ENCODE measurements around the gene FARS2. TPM values are rescaled to one million over a fixed set of nuclear protein-coding genes. Genes with fewer than 3 reads are reported as not detected.

Gene FARS2
- total RNA-seq, 1 donor from 2014 or later: 11.8 TPM

DNA sequence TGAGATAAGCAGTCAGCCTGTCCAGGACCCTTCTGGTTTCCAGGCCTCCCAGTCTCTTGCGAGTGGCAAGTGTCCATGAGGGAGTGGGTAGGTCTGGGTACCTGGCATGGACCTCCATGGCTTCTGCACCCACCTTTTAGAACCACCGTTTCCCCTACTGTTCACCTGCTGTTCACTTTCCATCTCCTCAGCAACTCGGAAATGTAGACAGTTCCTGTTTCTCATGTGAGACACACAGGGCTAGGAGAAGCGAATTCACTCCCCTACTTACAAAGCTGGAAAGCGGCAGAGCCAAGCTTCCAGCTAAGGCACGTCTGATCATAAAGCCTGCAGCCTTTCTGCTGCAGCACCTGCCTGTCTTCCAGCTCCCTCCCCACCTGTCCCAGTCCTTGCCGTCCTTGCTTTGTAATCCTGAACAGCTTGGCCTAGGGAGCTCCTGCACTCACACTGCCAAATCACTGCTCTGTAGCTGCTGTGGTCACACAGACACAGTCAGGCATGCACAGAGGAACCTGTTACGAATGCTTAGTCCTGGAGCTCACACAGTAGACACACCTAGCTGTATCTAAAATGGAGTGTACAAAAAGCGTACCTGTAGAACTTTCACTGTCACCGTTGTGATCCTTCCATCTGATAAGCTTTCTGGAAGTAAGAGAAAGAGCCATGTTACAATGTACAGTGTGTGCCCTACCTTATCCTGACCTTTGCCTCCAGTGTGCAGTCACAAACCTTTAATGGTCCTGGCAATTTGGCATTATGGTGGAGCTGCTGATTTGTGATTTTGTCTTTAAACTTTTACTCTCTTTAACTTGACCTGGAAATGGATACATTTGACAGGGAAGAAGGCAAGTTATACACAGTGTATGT lies 451.3 kb downstream of the FARS2 start:
- Mint-ChIP-seq H3K4me1 (ENCODE audit: low read depth) (no peaks in the 10 kb centered on the region), H3K36me3 (ENCODE audit: low read depth) (no peaks in the 10 kb centered on the region), H3K27me3 (ENCODE audit: low read depth) (no peaks in the 10 kb centered on the region), H3K4me3 (ENCODE audit: unreplicated experiment) (no peak overlapping the region), H3K27ac (ENCODE audit: unreplicated experiment) (no peak overlapping the region), H3K9me3 (ENCODE audit: low read depth) (peaks cover 13% of the 10 kb centered on the region)
- DNase-seq (ENCODE audit: low spot score): no peak
- no peak for TF ChIP-seq CTCF (IDR thresholded peaks at IDR 0.05)

DNA sequence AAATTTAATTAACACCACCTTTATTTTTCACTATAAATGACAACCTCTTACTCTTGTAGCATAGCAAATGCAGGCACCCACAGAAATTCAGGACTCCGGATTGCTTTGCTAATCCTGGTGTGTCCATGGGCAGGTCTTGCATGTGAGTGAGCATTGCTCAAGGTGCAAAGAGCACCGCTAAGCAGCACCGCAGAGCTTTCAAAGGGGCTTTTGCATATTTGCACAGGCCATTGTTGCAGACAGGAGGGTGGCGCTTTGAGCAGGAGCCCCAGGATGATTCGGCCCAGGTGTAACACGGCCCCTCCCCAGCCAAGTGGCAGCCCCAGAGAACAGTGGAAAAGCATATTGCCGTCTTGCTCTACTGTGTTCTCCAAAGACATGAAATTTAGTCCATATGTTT lies 452.2 kb downstream of the FARS2 start:
- Mint-ChIP-seq H3K27me3 (ENCODE audit: low read depth) (no peaks in the 10 kb centered on the region), H3K9me3 (ENCODE audit: low read depth) (peaks cover 13% of the 10 kb centered on the region), H3K4me3 (ENCODE audit: unreplicated experiment) (no peak overlapping the region), H3K36me3 (ENCODE audit: low read depth) (no peaks in the 10 kb centered on the region), H3K27ac (ENCODE audit: unreplicated experiment) (no peak overlapping the region), H3K4me1 (ENCODE audit: low read depth) (no peaks in the 10 kb centered on the region)
- no peak for DNase-seq (ENCODE audit: low spot score)
- no peak for TF ChIP-seq CTCF (IDR thresholded peaks at IDR 0.05)

DNA sequence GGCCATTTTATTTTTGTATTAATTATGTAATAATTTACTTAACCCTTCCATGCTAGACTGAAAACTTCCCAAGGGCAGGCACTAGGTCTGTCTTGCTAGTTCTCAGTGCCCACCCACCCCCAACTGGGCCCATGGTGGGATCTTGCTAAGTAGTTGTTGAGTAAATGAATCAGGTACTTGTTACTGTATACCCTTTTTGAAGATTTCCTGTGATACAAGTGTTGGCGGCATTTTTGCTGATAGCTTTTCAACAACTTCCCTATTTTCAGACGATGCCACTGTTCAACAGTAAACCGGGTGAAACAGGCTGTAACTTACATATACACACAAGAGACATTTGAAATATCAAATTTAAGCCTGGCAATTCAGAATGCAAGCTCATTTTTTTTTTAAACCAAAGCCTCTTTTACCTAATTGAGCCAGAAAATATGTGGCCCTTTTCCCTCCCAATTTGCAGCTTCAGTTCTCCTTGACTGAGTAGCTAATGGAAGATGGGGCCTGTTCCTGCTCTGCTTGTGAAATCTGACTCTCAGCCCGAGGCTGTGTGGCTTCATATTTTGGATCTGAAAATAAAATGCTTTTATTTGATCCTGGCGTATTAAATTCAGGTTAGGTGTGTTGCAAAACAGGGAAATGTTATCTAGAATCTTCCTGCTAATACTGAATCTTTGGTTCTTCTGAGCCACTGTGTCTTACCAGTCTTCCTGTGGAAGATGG lies 457.1 kb downstream of the FARS2 start:
- Mint-ChIP-seq H3K27me3 (ENCODE audit: low read depth) (no peaks in the 10 kb centered on the region), H3K9me3 (ENCODE audit: low read depth) (peaks cover 13% of the 10 kb centered on the region), H3K4me1 (ENCODE audit: low read depth) (peaks cover 5% of the 10 kb centered on the region), H3K4me3 (ENCODE audit: unreplicated experiment) (no peak overlapping the region), H3K36me3 (ENCODE audit: low read depth) (no peaks in the 10 kb centered on the region), H3K27ac (ENCODE audit: unreplicated experiment) (no peak overlapping the region)
- no peak for DNase-seq (ENCODE audit: low spot score)
- TF ChIP-seq CTCF (IDR thresholded peaks at IDR 0.05): no peak

- no peak overlapping the region for H3K27ac Mint-ChIP-seq (ENCODE audit: unreplicated experiment)
- TF ChIP-seq CTCF (IDR thresholded peaks at IDR 0.05): no peak
- peak overlapping the region; percentile 26 for H3K4me3 Mint-ChIP-seq (ENCODE audit: unreplicated experiment)
- no peaks in the 10 kb centered on the region for H3K36me3 Mint-ChIP-seq (ENCODE audit: low read depth)
- H3K27me3 Mint-ChIP-seq (ENCODE audit: low read depth): no peaks in the 10 kb centered on the region
- H3K9me3 Mint-ChIP-seq (ENCODE audit: low read depth): no peaks in the 10 kb centered on the region
- peaks cover 10% of the 10 kb centered on the region for H3K4me1 Mint-ChIP-seq (ENCODE audit: low read depth)
- DNase-seq (ENCODE audit: low spot score): no peak
Measured at GRCh38 chr6:5723841-5724691, 462.8 kb downstream of the FARS2 start.

DNA sequence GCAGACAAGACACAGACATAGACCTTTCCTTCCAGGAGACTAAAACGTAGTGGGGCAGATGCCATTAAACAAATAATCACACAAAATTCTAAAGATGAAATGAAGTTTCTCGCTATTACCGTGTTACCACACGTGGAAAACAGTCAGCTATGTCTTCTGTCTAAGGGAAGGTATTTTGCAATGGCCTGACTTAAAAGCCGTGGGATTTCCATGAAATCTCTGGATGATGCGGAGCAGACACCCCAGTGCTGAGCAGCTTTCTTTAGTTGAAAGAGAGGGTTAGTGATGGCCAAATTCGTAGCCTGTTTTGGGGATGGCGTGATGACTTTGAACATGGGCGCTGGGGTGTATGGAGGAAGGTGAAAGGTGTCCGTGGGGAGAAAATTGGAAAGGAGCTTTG lies 463.6 kb downstream of the FARS2 start:
- Mint-ChIP-seq H3K36me3 (ENCODE audit: low read depth) (no peaks in the 10 kb centered on the region), H3K4me1 (ENCODE audit: low read depth) (peaks cover 10% of the 10 kb centered on the region), H3K27me3 (ENCODE audit: low read depth) (no peaks in the 10 kb centered on the region), H3K9me3 (ENCODE audit: low read depth) (no peaks in the 10 kb centered on the region), H3K4me3 (ENCODE audit: unreplicated experiment) (no peak overlapping the region), H3K27ac (ENCODE audit: unreplicated experiment) (no peak overlapping the region)
- TF ChIP-seq CTCF (IDR thresholded peaks at IDR 0.05): no peak
- no peak for DNase-seq (ENCODE audit: low spot score)

Data from chondrocyte (in vitro differentiated cells).